NB4 (cell line): ENCODE data around the gene GLI3.

Source experiments
- CTCF ChIP-seq: IDR thresholded peaks from one replicate; pipeline ENCODE4 v1.5.1; 2012; ENCODE audit warnings: low read depth, low read length
- POLR2A ChIP-seq: IDR thresholded peaks from 2 replicates; pipeline ENCODE4 v1.6.1; 2011; ENCODE audit warnings: mild to moderate bottlenecking; ENCODE audit not compliant: insufficient read length; ENCODE audit errors: extremely low read depth

GRCh38 chr7:42193471-42194129, 43.4 kb downstream of the GLI3 start:
- no peak for TF ChIP-seq POLR2A
- no peak for TF ChIP-seq CTCF
